ENCODE data around the gene ID4.

Gene ID4

DNA sequence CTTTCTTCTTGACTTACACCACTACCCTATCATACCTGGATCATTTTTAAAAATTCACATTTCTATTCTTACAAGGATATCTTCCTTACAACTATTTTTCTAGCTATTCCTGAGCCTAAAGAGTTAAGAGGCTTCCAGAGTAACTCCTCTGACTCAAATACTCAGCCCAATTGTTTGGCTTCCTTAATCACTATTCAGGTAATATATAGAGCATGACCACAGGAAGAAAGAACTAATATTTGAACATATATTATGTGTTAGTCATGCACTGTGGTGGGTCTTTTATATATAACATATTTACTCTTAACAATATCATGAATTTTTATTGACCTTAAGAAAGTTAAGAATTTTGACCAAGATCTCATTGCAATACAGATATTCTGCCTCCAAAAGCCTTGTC is 42.0 kb upstream of the ID4 start:
- H3K4me1 ChIP-seq (ENCODE audit: low read length), result no peaks in the 10 kb centered on the region
- no peaks in the 10 kb centered on the region for H3K36me3 ChIP-seq (replicated peaks; ENCODE audit: low read depth, low read length)
- no peaks in the 10 kb centered on the region for H4K20me1 ChIP-seq (ENCODE audit: insufficient read depth, low read length)
- no peaks in the 10 kb centered on the region for H3K9me3 ChIP-seq (ENCODE audit: insufficient read depth, low read length)
- H3K4me3 ChIP-seq (ENCODE audit: low read length), result no peak overlapping the region
- H2AFZ ChIP-seq (ENCODE audit: low read depth, low read length), result no peak overlapping the region
- TF ChIP-seq, protein P1, sequence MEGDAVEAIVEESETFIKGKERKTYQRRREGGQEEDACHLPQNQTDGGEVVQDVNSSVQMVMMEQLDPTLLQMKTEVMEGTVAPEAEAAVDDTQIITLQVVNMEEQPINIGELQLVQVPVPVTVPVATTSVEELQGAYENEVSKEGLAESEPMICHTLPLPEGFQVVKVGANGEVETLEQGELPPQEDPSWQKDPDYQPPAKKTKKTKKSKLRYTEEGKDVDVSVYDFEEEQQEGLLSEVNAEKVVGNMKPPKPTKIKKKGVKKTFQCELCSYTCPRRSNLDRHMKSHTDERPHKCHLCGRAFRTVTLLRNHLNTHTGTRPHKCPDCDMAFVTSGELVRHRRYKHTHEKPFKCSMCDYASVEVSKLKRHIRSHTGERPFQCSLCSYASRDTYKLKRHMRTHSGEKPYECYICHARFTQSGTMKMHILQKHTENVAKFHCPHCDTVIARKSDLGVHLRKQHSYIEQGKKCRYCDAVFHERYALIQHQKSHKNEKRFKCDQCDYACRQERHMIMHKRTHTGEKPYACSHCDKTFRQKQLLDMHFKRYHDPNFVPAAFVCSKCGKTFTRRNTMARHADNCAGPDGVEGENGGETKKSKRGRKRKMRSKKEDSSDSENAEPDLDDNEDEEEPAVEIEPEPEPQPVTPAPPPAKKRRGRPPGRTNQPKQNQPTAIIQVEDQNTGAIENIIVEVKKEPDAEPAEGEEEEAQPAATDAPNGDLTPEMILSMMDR (IDR thresholded peaks at IDR 0.05; ENCODE audit: low read depth, low read length), result no peak
- no peak for TF ChIP-seq EZH2phosphoT487 (IDR thresholded peaks at IDR 0.05; ENCODE audit: low read depth)
- no peak overlapping the region for H3K9ac ChIP-seq (ENCODE audit: low read length)
- no peak overlapping the region for H3K4me2 ChIP-seq (ENCODE audit: low read length)
- H3K27me3 ChIP-seq (ENCODE audit: low read depth, low read length), result no peaks in the 10 kb centered on the region
- H3K79me2 ChIP-seq (ENCODE audit: low read length), result no peaks in the 10 kb centered on the region
- H3K27ac ChIP-seq (ENCODE audit: low read length), result no peak overlapping the region

GRCh38 chr6:19796452-19796851 is 40.7 kb upstream of the ID4 start:
- Histone ChIP-seq H3K4me3 (ENCODE audit: low read length) (no peak overlapping the region), H3K36me3 (replicated peaks; ENCODE audit: low read depth, low read length) (no peaks in the 10 kb centered on the region), H4K20me1 (ENCODE audit: insufficient read depth, low read length) (no peaks in the 10 kb centered on the region), H3K9me3 (ENCODE audit: insufficient read depth, low read length) (no peaks in the 10 kb centered on the region), H3K79me2 (ENCODE audit: low read length) (no peaks in the 10 kb centered on the region), H2AFZ (ENCODE audit: low read depth, low read length) (no peak overlapping the region), H3K27me3 (ENCODE audit: low read depth, low read length) (no peaks in the 10 kb centered on the region), H3K4me2 (ENCODE audit: low read length) (no peak overlapping the region), H3K27ac (ENCODE audit: low read length) (no peak overlapping the region), H3K9ac (ENCODE audit: low read length) (no peak overlapping the region), H3K4me1 (ENCODE audit: low read length) (no peaks in the 10 kb centered on the region)
- no peak for TF ChIP-seq EZH2phosphoT487 (IDR thresholded peaks at IDR 0.05; ENCODE audit: low read depth)
- TF ChIP-seq, protein P1 (IDR thresholded peaks at IDR 0.05; ENCODE audit: low read depth, low read length), result no peak

GRCh38 chr6:19798362-19798761 is 38.8 kb upstream of the ID4 start:
- TF ChIP-seq EZH2phosphoT487 (IDR thresholded peaks at IDR 0.05; ENCODE audit: low read depth), result no peak
- TF ChIP-seq, protein P1 (IDR thresholded peaks at IDR 0.05; ENCODE audit: low read depth, low read length), result no peak
- Histone ChIP-seq H3K27ac (ENCODE audit: low read length) (no peak overlapping the region), H3K79me2 (ENCODE audit: low read length) (no peaks in the 10 kb centered on the region), H2AFZ (ENCODE audit: low read depth, low read length) (no peak overlapping the region), H3K4me3 (ENCODE audit: low read length) (no peak overlapping the region), H4K20me1 (ENCODE audit: insufficient read depth, low read length) (no peaks in the 10 kb centered on the region), H3K36me3 (replicated peaks; ENCODE audit: low read depth, low read length) (no peaks in the 10 kb centered on the region), H3K27me3 (ENCODE audit: low read depth, low read length) (no peaks in the 10 kb centered on the region), H3K4me2 (ENCODE audit: low read length) (no peak overlapping the region), H3K9me3 (ENCODE audit: insufficient read depth, low read length) (no peaks in the 10 kb centered on the region), H3K4me1 (ENCODE audit: low read length) (no peaks in the 10 kb centered on the region), H3K9ac (ENCODE audit: low read length) (no peak overlapping the region)

DNA sequence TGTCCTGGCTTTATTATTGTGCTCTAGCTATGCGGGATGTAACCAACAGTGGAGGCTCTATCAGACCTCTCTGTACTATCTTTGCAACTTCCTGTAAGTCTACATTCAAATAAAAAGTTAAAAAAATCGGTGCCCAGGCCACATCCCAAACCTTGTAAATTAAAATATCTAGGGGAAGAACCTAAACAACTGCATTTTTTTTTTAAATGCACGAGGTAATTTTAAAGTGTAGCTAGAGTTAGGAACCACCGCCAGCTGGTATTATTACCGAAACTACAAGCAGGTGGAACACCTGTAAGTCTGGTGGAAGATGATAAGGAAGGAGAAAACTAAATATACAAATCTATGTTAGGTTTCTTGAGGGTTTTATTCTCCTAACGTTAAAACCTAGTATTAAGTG is 34.5 kb upstream of the ID4 start:
- H3K9me3 ChIP-seq (ENCODE audit: insufficient read depth, low read length), result no peaks in the 10 kb centered on the region
- no peaks in the 10 kb centered on the region for H4K20me1 ChIP-seq (ENCODE audit: insufficient read depth, low read length)
- no peak overlapping the region for H2AFZ ChIP-seq (ENCODE audit: low read depth, low read length)
- H3K4me2 ChIP-seq (ENCODE audit: low read length), result no peak overlapping the region
- no peak for TF ChIP-seq EZH2phosphoT487 (IDR thresholded peaks at IDR 0.05; ENCODE audit: low read depth)
- TF ChIP-seq, protein P1 (IDR thresholded peaks at IDR 0.05; ENCODE audit: low read depth, low read length), result no peak
- H3K4me3 ChIP-seq (ENCODE audit: low read length), result no peak overlapping the region
- H3K9ac ChIP-seq (ENCODE audit: low read length), result no peak overlapping the region
- H3K36me3 ChIP-seq (replicated peaks; ENCODE audit: low read depth, low read length), result no peaks in the 10 kb centered on the region
- no peaks in the 10 kb centered on the region for H3K27me3 ChIP-seq (ENCODE audit: low read depth, low read length)
- H3K79me2 ChIP-seq (ENCODE audit: low read length), result no peaks in the 10 kb centered on the region
- H3K4me1 ChIP-seq (ENCODE audit: low read length), result no peaks in the 10 kb centered on the region
- no peak overlapping the region for H3K27ac ChIP-seq (ENCODE audit: low read length)

Measured in OCI-LY3 (cell line).